AG10803 (cell line): ENCODE data around the gene DHRS12.

Experiments
- DNase-seq: peaks from one replicate; pipeline ENCODE4 v3.0.0; 2010; ENCODE audit warnings: low read depth
- H3K4me3 ChIP-seq: 2 replicates; pipeline ENCODE4 v1.5.1; 2011; ENCODE audit warnings: mild to moderate bottlenecking, low read length, control low read depth
- TF ChIP-seq, protein P1 (sequence below): conservative IDR thresholded peaks from 2 replicates; pipeline ENCODE4 v1.5.1; 2011; ENCODE audit warnings: mild to moderate bottlenecking, low read length, control low read depth, inconsistent platforms

The DHRS12 gene

DNA sequence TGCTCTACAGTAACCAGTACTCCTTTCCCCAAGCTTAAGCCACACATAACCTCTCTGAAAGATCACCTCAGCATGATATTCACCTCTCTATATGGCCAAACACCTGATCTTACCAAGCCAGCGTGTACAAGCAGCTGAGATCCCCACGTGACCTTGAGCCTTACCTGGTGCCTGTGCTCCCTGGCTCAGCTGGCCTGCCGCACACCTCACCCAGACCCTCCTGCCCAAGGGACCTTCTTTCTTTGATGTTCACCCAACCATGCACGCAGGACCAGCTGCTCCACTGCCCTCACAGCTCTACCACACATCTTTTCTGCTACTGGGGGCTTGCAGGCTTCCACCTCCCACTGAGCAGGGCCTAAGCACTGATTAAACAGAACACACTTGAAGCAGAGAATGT is 9.0 kb downstream of the DHRS12 start:
- DNase-seq, result no peak
- H3K4me3 ChIP-seq, result no peak overlapping the region
- TF ChIP-seq, protein P1, sequence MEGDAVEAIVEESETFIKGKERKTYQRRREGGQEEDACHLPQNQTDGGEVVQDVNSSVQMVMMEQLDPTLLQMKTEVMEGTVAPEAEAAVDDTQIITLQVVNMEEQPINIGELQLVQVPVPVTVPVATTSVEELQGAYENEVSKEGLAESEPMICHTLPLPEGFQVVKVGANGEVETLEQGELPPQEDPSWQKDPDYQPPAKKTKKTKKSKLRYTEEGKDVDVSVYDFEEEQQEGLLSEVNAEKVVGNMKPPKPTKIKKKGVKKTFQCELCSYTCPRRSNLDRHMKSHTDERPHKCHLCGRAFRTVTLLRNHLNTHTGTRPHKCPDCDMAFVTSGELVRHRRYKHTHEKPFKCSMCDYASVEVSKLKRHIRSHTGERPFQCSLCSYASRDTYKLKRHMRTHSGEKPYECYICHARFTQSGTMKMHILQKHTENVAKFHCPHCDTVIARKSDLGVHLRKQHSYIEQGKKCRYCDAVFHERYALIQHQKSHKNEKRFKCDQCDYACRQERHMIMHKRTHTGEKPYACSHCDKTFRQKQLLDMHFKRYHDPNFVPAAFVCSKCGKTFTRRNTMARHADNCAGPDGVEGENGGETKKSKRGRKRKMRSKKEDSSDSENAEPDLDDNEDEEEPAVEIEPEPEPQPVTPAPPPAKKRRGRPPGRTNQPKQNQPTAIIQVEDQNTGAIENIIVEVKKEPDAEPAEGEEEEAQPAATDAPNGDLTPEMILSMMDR, result no peak

DNA sequence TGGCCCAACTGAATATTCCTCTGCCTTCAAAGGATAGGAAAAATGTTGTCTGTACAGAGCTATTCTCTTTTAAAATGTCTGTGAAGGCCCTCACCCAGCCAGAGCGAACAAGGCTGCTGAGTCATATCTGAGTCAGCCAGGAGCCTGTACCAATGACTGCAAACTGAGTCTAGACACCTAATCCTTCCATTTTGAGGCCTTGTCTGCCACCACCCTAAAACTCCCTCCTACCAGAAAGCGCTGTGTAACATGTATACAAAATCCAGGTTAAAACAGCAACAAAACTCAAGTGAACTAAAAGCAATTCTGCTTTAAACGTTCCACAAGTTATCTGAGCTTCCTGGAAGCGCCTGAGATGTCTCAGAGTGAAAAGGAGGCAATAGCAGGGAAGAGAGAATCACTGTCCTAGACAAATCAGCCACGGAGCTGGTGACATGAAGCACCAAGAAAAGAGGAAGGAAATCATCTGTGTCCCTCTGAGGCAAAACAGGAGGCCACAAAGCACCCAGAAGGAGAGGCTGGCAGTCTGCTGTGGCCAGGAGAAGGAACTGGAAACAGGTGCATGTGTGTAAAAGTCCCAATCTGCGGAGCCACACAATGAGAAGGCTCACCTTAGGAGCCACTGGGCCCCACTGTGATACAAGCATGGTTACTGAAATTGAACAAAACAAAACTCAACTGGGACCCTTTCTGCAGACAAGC is 10.2 kb downstream of the DHRS12 start:
- H3K4me3 ChIP-seq, result no peak overlapping the region
- DNase-seq, result peak; percentile 68

DNA sequence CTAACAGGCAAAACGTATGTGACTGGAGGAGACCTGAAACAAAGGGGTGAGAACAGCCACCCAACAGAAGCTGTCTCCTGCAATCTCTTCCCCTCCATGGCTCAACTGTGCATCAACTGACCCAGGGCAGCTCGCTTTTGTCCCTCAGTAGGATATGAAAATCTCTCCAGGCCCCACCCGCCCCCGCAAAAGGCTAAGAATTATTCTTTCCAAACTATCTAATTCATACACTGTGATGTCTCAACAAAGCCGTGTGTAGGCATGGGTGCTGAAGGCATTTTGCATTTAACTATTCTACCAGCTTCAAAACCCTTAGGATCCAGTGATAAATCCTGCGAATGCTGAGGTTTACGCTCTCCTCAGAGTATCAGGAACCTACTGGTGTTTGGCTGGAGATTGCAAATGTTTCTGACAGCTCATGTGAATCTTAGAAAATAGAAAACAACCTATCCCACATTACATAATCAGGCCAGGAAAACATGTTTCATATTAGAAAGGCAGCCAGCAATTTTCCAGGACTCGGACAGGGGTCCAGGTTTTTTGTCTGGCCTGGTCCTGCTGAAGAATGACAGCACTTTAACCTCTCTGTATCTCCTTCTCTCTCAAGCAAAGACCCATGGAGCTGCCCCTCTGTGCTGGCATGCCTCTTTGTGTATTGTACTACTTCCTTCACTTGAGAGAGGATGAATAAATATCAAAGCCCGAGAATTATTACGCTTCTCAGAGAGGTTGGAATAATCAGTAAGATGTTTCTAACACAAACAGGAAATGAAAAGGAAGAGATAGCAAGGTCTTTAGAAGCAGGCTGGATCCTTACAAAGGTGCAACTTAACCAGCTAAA is 17.3 kb downstream of the DHRS12 start:
- TF ChIP-seq, protein P1, result no peak
- no peak overlapping the region; the same call in 1 of the 2 replicates for H3K4me3 ChIP-seq
- peak; percentile 24 for DNase-seq

More for the DNA sequence above, 10.2 kb downstream of the DHRS12 start:
- TF ChIP-seq, protein P1, result no peak

DNA sequence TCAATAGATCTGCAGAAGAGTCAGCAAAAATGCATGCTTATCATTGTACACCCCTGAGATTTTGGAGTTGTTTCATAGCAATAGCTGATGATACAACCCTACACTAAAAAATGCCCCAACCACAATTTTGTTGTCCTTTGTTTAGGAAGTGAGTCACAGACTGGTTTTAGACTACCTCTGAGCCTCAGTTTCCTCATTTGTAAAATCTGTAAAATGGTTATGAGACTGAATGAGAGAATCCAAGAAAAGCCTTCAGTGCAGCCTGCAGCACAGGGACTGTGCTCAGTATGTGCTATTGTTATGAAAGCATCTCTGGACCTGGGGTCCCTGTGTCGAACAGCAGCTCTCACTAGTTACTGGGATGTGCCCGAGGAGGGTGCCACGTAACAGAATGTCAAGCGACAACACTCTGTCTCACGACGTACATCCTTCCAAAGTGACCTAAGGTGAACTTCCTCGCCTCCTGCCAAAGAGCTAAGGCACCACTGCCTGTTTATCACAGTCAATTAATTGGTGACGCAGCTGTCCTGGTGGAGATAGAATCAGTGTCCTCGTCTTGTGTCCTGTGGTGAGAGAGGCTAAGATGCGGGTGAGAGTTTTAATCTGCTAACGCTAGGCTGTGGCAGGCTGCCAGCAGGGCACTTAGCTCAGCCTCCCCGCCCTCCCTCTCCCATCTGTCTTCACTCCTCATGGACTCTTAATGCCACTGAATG is 18.1 kb downstream of the DHRS12 start:
- peak; percentile 54 for DNase-seq

DNA sequence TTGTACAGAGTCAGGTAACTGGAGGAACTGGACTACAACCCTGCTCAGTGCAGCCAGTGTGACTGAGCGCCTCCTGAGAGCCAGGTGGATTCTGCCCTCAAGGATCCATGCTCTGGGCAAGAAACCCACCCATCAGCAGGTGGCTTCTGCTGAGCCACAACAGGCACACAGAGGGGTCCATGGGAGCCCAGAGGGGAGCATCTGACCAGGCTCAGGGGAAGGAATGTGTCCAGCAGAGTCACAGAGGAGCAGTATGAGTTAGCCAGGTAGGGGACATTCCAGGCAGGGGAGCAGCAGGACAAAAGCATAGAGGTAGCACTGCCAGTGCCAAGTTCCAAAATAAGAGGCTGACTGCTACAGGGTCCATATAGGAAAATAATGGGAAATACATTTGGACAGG is 19.9 kb downstream of the DHRS12 start:
- H3K4me3 ChIP-seq, result no peak overlapping the region

More for the DNA sequence above, 18.1 kb downstream of the DHRS12 start:
- TF ChIP-seq, protein P1, result no peak
- no peak overlapping the region for H3K4me3 ChIP-seq

DNA sequence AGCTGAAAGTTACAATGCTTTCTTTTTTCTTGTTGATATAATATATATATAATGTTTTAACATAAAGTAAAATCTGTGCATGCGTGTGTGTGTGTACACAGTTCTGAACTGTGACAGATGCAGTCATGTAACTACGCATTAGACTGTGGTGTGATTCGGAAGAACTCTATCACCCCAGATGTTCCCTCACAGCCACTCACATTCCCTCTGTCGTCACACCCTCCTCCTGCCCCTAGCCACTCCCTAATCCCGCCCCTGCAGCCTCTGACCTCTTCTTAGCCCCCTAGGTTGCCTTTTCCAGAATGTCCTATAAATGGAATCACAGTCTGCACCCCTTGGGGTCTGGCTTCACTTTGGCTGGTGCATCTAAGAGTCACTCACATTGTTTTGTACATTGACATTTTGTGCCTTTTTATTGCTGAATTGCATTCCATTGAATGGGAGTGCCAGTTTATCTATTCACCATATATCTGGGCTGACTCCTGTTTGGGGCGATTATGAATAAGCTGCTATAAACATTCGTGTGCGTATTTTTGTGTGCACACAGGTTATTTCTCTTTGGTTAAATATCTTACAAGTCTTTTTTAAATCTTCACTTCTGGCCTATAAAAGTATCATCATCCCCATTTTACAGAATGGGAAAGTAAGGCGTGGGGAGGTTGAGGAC is 20.4 kb downstream of the DHRS12 start:
- DNase-seq, result no peak
- no peak overlapping the region for H3K4me3 ChIP-seq
- TF ChIP-seq, protein P1, result no peak

More for the DNA sequence above, 19.9 kb downstream of the DHRS12 start:
- TF ChIP-seq, protein P1, result no peak
- DNase-seq, result no peak
